DND-41 (cell line): ENCODE results near the gene SDR9C7.

ENCODE experiments used
- EZH2 ChIP-seq: IDR thresholded peaks from 3 replicates; pipeline ENCODE4 v1.6.1; 2012; ENCODE audit warnings: borderline replicate concordance, low read depth, mild to moderate bottlenecking, moderate library complexity, low read length, inconsistent platforms; ENCODE audit not compliant: severe bottlenecking
- TF ChIP-seq, protein P1 (sequence below): IDR thresholded peaks from 2 replicates; pipeline ENCODE4 v1.5.1; 2012; ENCODE audit warnings: borderline replicate concordance, low read length, moderate library complexity, mild to moderate bottlenecking; ENCODE audit not compliant: poor library complexity, severe bottlenecking; ENCODE audit errors: extremely low read depth

DNA sequence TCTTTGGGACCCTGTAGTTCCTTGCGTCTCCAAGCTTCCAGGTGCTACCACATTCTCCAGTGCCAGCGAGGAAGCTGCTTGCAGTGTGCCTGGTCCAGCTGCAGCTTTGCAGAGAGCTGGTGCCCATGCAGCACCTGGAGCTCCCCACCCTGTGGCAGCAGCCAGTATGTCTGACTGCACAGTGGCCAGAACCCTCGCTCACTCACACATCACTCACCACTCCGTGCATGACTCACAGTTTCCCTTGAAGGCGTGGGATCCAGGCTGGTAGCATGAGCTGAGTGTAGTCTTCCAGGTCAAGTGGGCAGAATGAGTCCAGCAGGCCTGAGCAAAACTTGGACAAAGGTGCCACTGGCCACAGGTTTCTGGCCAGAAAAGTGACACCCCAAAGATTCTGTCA, 33.6 kb downstream of the SDR9C7 start:
- TF ChIP-seq, protein P1, sequence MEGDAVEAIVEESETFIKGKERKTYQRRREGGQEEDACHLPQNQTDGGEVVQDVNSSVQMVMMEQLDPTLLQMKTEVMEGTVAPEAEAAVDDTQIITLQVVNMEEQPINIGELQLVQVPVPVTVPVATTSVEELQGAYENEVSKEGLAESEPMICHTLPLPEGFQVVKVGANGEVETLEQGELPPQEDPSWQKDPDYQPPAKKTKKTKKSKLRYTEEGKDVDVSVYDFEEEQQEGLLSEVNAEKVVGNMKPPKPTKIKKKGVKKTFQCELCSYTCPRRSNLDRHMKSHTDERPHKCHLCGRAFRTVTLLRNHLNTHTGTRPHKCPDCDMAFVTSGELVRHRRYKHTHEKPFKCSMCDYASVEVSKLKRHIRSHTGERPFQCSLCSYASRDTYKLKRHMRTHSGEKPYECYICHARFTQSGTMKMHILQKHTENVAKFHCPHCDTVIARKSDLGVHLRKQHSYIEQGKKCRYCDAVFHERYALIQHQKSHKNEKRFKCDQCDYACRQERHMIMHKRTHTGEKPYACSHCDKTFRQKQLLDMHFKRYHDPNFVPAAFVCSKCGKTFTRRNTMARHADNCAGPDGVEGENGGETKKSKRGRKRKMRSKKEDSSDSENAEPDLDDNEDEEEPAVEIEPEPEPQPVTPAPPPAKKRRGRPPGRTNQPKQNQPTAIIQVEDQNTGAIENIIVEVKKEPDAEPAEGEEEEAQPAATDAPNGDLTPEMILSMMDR, result no peak
- no peak for TF ChIP-seq EZH2
